Measurements from ENCODE around the gene TBX4.
"Not testable (repeated sequence)": the region's sequence is repeated elsewhere in the genome, so short reads cannot be mapped to it uniquely, and the experiment has no call there.

TBX4 gene

GRCh38 chr17:61527441-61527840 is 75.2 kb downstream of the TBX4 start:
- H3K9ac ChIP-seq (ENCODE audit: low read depth, low read length); H3K4me1 ChIP-seq (ENCODE audit: control insufficient read depth, insufficient read depth, low read length); H3K27me3 ChIP-seq (ENCODE audit: control insufficient read depth, insufficient read depth, low read length); H3K4me3 ChIP-seq (ENCODE audit: low read depth, low read length); H3K9me3 ChIP-seq (ENCODE audit: control insufficient read depth, insufficient read depth, low read length); H3K36me3 ChIP-seq (ENCODE audit: control insufficient read depth, insufficient read depth, low read length): not testable (repeated sequence)

GRCh38 chr17:61528171-61528570 is 75.9 kb downstream of the TBX4 start:
- Histone ChIP-seq H3K4me3 (ENCODE audit: low read depth, low read length) (no peak overlapping the region), H3K36me3 (ENCODE audit: control insufficient read depth, insufficient read depth, low read length) (no peaks in the 10 kb centered on the region), H3K9me3 (ENCODE audit: control insufficient read depth, insufficient read depth, low read length) (no peaks in the 10 kb centered on the region)

DNA sequence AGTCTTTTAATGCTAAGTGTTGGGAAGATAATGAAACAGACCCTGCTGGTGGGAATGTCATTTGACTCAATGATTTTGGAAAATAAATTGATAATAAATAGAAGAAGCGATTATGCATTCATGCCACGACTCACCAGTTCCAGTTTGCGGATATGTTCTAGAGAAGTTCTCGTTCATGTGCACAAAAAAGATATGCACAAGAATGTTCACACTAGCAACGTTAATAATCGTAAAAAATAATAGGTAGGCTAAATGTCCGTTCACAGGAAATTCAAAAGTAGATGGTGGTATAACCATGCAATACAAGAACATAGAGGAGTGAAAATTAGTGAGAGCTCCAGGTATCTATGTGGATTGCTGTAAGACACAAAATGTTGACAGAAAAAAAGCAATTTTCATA is 79.0 kb downstream of the TBX4 start:
- H3K4me3 ChIP-seq (ENCODE audit: low read depth, low read length), result no peak overlapping the region
- H3K27me3 ChIP-seq (ENCODE audit: control insufficient read depth, insufficient read depth, low read length), result no peaks in the 10 kb centered on the region
- no peaks in the 10 kb centered on the region for H3K9me3 ChIP-seq (ENCODE audit: control insufficient read depth, insufficient read depth, low read length)
- no peak overlapping the region for H3K9ac ChIP-seq (ENCODE audit: low read depth, low read length)
- no peaks in the 10 kb centered on the region for H3K36me3 ChIP-seq (ENCODE audit: control insufficient read depth, insufficient read depth, low read length)
- H3K4me1 ChIP-seq (ENCODE audit: control insufficient read depth, insufficient read depth, low read length), result no peaks in the 10 kb centered on the region

More at GRCh38 chr17:61528171-61528570, 75.9 kb downstream of the TBX4 start:
- Histone ChIP-seq H3K27me3 (ENCODE audit: control insufficient read depth, insufficient read depth, low read length) (no peaks in the 10 kb centered on the region), H3K4me1 (ENCODE audit: control insufficient read depth, insufficient read depth, low read length) (no peaks in the 10 kb centered on the region), H3K9ac (ENCODE audit: low read depth, low read length) (no peak overlapping the region)

DNA sequence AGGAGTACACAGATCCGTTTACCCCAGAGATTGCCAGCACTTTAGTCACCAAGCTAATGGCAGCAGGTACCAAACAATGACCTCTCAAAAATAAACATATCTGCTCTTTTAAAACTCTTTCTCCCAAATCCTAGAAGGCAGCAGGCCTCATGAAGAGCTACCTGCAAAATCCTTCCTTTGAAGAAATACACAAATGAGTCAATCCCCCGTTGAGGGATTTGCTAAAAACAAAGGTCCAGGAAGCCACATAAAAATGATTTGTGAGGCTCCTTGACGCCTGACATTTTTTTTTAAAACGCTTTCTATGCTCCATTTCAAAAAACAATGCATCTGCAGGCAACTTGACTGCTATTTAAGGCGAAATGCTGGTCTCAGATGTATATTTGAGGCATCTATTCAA is 80.6 kb downstream of the TBX4 start:
- H3K4me1 ChIP-seq (ENCODE audit: control insufficient read depth, insufficient read depth, low read length), result no peaks in the 10 kb centered on the region
- H3K4me3 ChIP-seq (ENCODE audit: low read depth, low read length), result no peak overlapping the region
- H3K9me3 ChIP-seq (ENCODE audit: control insufficient read depth, insufficient read depth, low read length), result no peaks in the 10 kb centered on the region
- H3K27me3 ChIP-seq (ENCODE audit: control insufficient read depth, insufficient read depth, low read length), result no peaks in the 10 kb centered on the region
- no peaks in the 10 kb centered on the region for H3K36me3 ChIP-seq (ENCODE audit: control insufficient read depth, insufficient read depth, low read length)
- no peak overlapping the region for H3K9ac ChIP-seq (ENCODE audit: low read depth, low read length)

GRCh38 chr17:61533797-61534196 is 81.6 kb downstream of the TBX4 start:
- Histone ChIP-seq H3K36me3 (ENCODE audit: control insufficient read depth, insufficient read depth, low read length) (no peaks in the 10 kb centered on the region), H3K9me3 (ENCODE audit: control insufficient read depth, insufficient read depth, low read length) (no peaks in the 10 kb centered on the region), H3K27me3 (ENCODE audit: control insufficient read depth, insufficient read depth, low read length) (no peaks in the 10 kb centered on the region)

DNA sequence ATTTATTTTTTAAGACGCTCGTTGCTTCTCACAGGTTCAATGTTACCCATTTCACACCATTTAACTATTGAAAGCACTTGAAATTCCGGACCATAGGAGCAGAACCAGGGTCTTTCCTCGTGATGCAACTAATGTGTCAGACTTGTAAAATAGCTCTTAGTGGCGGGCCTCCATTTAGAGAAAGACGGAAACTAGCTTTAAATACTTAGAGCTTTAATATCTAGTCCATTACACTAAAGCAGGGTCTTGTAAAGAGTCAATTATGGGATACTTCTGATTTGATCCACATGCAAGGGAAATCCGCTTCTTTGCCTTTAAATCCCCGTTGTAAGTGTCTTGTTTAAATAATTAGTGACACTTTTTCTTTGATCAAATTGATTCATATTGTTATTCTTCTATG is 82.2 kb downstream of the TBX4 start:
- H3K4me3 ChIP-seq (ENCODE audit: low read depth, low read length), result no peak overlapping the region
- no peaks in the 10 kb centered on the region for H3K4me1 ChIP-seq (ENCODE audit: control insufficient read depth, insufficient read depth, low read length)
- H3K9ac ChIP-seq (ENCODE audit: low read depth, low read length), result no peak overlapping the region
- no peaks in the 10 kb centered on the region for H3K27me3 ChIP-seq (ENCODE audit: control insufficient read depth, insufficient read depth, low read length)
- H3K36me3 ChIP-seq (ENCODE audit: control insufficient read depth, insufficient read depth, low read length), result no peaks in the 10 kb centered on the region
- H3K9me3 ChIP-seq (ENCODE audit: control insufficient read depth, insufficient read depth, low read length), result no peaks in the 10 kb centered on the region

More at GRCh38 chr17:61533797-61534196, 81.6 kb downstream of the TBX4 start:
- Histone ChIP-seq H3K9ac (ENCODE audit: low read depth, low read length) (no peak overlapping the region), H3K4me3 (ENCODE audit: low read depth, low read length) (no peak overlapping the region), H3K4me1 (ENCODE audit: control insufficient read depth, insufficient read depth, low read length) (no peaks in the 10 kb centered on the region)

Measured in iPS-15b (cell line).